Measurements from ENCODE around the gene USP5.

DNA sequence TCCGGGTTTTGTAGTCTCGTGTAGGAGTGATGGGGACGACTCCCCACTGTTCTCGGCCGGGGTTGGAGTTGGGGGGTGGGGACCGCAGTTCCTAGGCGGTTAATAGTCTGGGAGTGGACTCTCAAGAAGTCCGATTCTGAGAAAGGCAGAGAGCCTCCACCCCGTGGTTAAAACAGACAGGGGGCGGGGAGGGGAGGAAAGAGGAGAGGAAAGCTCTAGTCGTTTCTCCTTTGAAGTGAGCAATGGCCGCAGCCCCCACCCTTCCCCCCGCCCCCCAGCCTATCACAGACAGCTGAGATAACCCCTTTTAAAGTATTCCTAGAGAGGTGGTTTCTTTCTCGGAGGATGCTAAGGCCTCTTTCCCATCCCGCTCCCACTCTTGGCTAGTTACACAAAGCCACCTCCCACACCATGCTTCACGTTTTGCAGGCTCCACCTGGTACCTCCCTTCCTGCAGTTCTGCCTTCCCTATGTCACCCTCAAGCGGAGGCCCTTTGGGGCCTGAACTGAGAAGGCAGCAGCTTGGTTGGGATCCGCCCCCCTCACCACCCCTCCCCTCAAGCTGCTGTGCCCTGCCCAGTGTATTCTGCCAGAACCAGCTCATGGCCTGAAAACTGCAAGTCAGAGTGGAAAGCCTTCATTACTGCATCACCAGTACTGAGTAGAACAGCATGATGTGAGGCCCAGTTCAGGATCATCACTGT is 853 bp downstream of the USP5 start:
- TF ChIP-seq TCF12 (IDR thresholded peaks at IDR 0.05; ENCODE audit: low read depth), result no peak
- TF ChIP-seq YY1 (IDR thresholded peaks at IDR 0.05; ENCODE audit: low read depth), result no peak
- no peak for TF ChIP-seq EGR1 (IDR thresholded peaks at IDR 0.05)
- TF ChIP-seq RAD21 (IDR thresholded peaks at IDR 0.05; ENCODE audit: low read depth), result no peak
- no peak for TF ChIP-seq ZBTB7A (IDR thresholded peaks at IDR 0.05; ENCODE audit: low read depth)
- TF ChIP-seq, protein P1, sequence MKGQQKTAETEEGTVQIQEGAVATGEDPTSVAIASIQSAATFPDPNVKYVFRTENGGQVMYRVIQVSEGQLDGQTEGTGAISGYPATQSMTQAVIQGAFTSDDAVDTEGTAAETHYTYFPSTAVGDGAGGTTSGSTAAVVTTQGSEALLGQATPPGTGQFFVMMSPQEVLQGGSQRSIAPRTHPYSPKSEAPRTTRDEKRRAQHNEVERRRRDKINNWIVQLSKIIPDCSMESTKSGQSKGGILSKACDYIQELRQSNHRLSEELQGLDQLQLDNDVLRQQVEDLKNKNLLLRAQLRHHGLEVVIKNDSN (IDR thresholded peaks at IDR 0.05), result no peak
- no peak for TF ChIP-seq NFIC (IDR thresholded peaks at IDR 0.05)
- TF ChIP-seq, protein P2, sequence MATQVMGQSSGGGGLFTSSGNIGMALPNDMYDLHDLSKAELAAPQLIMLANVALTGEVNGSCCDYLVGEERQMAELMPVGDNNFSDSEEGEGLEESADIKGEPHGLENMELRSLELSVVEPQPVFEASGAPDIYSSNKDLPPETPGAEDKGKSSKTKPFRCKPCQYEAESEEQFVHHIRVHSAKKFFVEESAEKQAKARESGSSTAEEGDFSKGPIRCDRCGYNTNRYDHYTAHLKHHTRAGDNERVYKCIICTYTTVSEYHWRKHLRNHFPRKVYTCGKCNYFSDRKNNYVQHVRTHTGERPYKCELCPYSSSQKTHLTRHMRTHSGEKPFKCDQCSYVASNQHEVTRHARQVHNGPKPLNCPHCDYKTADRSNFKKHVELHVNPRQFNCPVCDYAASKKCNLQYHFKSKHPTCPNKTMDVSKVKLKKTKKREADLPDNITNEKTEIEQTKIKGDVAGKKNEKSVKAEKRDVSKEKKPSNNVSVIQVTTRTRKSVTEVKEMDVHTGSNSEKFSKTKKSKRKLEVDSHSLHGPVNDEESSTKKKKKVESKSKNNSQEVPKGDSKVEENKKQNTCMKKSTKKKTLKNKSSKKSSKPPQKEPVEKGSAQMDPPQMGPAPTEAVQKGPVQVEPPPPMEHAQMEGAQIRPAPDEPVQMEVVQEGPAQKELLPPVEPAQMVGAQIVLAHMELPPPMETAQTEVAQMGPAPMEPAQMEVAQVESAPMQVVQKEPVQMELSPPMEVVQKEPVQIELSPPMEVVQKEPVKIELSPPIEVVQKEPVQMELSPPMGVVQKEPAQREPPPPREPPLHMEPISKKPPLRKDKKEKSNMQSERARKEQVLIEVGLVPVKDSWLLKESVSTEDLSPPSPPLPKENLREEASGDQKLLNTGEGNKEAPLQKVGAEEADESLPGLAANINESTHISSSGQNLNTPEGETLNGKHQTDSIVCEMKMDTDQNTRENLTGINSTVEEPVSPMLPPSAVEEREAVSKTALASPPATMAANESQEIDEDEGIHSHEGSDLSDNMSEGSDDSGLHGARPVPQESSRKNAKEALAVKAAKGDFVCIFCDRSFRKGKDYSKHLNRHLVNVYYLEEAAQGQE (IDR thresholded peaks at IDR 0.05; ENCODE audit: low read depth), result no peak
- no peak for TF ChIP-seq TAF1 (IDR thresholded peaks at IDR 0.05; ENCODE audit: low read depth)
- no peak for TF ChIP-seq EP300 (IDR thresholded peaks at IDR 0.05; ENCODE audit: borderline replicate concordance)
- TF ChIP-seq, protein P3, sequence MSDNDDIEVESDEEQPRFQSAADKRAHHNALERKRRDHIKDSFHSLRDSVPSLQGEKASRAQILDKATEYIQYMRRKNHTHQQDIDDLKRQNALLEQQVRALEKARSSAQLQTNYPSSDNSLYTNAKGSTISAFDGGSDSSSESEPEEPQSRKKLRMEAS (IDR thresholded peaks at IDR 0.05), result no peak
- no peak for TF ChIP-seq CREB1 (IDR thresholded peaks at IDR 0.05; ENCODE audit: low read depth)

All from Ishikawa (cell line).